GM21447 (cell line): ENCODE data around the gene UXT.
"Not testable (repeated sequence)": the region's sequence is repeated elsewhere in the genome, so short reads cannot be mapped to it uniquely, and the experiment has no call there.

Experiments used
- ATAC-seq: cut with Tn5 transposase; IDR thresholded peaks from one replicate; pipeline ENCODE4 v1.9.1; 2021; ENCODE audit not compliant: unreplicated experiment

Gene UXT

DNA sequence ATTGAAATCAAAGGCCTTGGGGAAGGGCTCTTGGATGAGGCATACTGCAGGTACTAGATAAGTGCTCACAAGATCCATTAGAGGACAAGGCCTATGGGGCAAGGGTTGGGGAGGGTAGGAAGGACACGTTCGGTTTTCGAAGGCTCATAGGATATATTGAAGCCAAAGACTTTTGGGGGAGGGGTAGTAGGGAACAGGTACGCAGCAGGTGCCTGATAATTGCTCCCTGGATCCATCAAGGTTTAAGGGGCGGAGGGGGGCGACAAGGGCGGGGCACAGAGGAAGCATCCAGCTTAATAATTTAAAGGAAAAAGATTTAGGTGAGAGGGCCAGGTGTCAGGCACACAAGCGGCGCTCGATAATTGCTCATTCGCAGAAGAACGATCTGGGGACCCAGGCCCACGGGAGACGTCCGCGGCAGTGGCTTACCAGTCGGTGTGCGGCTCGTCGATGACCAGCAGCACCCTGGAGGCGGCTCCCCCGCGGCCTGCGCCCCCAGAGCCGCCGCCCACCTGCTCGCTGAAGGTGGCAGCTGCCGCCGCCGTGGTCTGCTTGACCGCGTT, 40.0 kb downstream of the UXT start:
- no peak for ATAC-seq

- no peak for ATAC-seq
Measured at GRCh38 chrX:47614618-47615017, 44.4 kb downstream of the UXT start.

GRCh38 chrX:47613082-47613481, 45.9 kb downstream of the UXT start:
- no peak for ATAC-seq

GRCh38 chrX:47612418-47612817, 46.6 kb downstream of the UXT start:
- no peak for ATAC-seq

DNA sequence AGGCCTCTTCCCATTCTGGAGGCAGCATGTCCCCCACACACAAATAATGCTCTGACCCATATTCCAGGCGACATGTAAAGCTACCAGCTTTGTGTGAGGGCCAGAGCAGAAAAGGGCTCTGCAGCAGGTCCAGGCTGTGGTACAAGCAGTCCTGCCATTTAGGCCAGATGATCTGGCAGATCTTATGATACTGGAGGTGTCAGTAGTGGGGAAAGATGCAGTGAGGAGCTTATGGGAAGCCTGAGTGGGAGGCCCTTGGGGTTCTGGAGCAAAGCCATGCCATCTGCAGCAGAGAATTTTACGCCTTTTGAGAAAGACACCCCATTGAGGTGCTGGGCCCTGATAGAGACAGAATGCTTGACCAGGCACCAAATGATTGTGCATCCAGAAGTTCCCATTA, 47.1 kb downstream of the UXT start:
- ATAC-seq = no peak

DNA sequence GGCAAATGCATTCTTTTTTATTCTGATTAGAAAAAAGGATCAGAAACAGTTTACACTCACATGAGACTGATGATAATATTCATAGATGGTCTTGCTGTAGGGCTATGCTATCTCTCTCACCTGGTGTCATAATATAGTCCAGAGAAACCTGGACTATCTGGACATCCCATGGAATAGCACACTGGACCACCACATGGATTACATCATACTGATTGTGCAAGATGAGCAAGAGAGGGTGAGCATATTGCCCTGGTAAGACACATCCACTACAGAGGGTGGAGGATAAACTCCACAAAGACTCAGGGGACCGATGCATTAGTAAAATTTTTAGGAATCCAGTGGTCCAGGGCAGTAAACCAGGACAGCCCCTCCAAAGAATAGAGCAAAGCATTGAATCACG, 47.5 kb downstream of the UXT start:
- ATAC-seq = no peak

GRCh38 chrX:47610511-47610910, 48.5 kb downstream of the UXT start:
- no peak for ATAC-seq

DNA sequence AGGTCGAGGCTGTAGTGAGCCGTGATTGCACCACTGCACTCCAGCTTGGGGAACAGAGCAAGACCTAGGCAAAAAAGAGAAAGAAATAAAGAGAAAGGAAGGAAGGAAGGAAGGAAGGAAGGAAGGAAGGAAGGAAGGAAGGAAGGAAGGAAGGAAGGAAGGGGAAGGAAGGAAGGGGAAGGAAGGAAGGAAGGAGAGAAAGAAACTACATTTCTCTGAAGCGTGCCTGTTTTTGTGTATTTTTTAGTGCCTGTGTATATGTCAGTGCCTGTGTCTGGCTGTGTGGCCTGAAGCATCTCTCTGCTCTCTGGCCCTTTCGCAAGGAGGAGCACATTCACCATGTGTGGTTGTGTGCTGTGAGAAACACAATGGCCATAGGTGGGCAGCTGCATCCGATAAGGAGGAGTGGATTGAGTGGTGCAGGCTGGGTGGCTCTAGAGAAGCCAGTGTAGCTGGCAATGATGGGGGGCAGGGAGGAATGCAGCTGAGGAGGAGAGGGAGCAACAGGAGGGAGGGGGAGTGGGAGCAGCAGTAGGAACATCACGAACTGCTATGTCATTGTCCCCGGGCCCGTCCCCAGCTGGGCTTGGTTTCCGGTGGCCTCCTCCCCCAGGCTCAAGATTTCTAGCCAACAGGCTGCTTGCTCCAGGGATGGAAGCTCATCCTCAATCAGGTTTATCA, 50.7 kb downstream of the UXT start:
- ATAC-seq = no peak

- no peak for ATAC-seq
Measured at GRCh38 chrX:47607091-47607490, 51.9 kb downstream of the UXT start.

DNA sequence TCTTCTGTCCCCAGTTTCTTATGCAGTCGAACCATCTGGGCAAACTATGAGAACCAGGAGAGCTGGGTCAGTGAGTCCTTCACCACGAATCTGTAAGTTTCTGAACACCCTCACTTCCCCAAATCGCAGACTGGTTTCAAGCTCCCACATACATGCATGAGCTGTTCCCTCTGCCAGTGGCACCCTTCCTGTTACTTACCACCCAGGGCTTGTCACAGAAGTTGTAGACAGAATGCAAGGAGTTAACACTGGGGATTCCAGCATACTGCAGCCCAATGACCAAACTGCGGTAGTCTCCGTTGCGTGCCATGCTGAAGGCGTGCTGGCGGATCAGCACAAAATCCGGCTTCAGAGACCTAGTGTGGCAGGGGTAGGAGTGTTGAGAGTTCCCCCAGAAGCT, 54.0 kb downstream of the UXT start:
- no peak for ATAC-seq

GRCh38 chrX:47603125-47603524, 55.9 kb downstream of the UXT start:
- ATAC-seq = not testable (repeated sequence)
